Activated gamma-delta T cell treated with Interleukin-2 at 50 U/mL for 16 hours (primary cell): ENCODE measurements around the gene ZBTB20.

Experiments used
- DNase-seq: peaks from one replicate; pipeline ENCODE4 v3.0.0-alpha.2; 2020

Gene ZBTB20

GRCh38 chr3:114392831-114393230 lies 754.3 kb downstream of the ZBTB20 start:
- DNase-seq = no peak

GRCh38 chr3:114389156-114389555 lies 757.9 kb downstream of the ZBTB20 start:
- DNase-seq = peak; percentile 12

GRCh38 chr3:114384558-114384903 lies 762.6 kb downstream of the ZBTB20 start:
- DNase-seq = no peak

- DNase-seq = peak; percentile 52
These were observed 763.1 kb downstream of the ZBTB20 start for GRCh38 chr3:114383875-114384557.

GRCh38 chr3:114380233-114380651 lies 766.8 kb downstream of the ZBTB20 start:
- DNase-seq = no peak

GRCh38 chr3:114379266-114379665 lies 767.8 kb downstream of the ZBTB20 start:
- DNase-seq = no peak

GRCh38 chr3:114378760-114379159 lies 768.3 kb downstream of the ZBTB20 start:
- DNase-seq = no peak

GRCh38 chr3:114377426-114377825 lies 769.7 kb downstream of the ZBTB20 start:
- no peak for DNase-seq

- DNase-seq = no peak
These were observed 770.4 kb downstream of the ZBTB20 start for GRCh38 chr3:114376516-114377185.

- DNase-seq = no peak
These were observed 771.3 kb downstream of the ZBTB20 start for GRCh38 chr3:114375608-114376421.

GRCh38 chr3:114374433-114374990 lies 772.6 kb downstream of the ZBTB20 start:
- DNase-seq = no peak

- no peak for DNase-seq
These were observed 776.4 kb downstream of the ZBTB20 start for GRCh38 chr3:114370537-114371174.

GRCh38 chr3:114365909-114366308 lies 781.2 kb downstream of the ZBTB20 start:
- DNase-seq = no peak

- no peak for DNase-seq
These were observed 782.1 kb downstream of the ZBTB20 start for GRCh38 chr3:114364806-114365654.

GRCh38 chr3:114363554-114364202 lies 783.4 kb downstream of the ZBTB20 start:
- DNase-seq = no peak

- no peak for DNase-seq
These were observed 784.3 kb downstream of the ZBTB20 start for GRCh38 chr3:114362815-114363214.

- no peak for DNase-seq
These were observed 785.7 kb downstream of the ZBTB20 start for GRCh38 chr3:114361391-114361790.

GRCh38 chr3:114356525-114356924 lies 790.6 kb downstream of the ZBTB20 start:
- DNase-seq = no peak

GRCh38 chr3:114356066-114356465 lies 791.0 kb downstream of the ZBTB20 start:
- no peak for DNase-seq

- no peak for DNase-seq
These were observed 791.4 kb downstream of the ZBTB20 start for GRCh38 chr3:114355653-114356052.

- no peak for DNase-seq
These were observed 795.3 kb downstream of the ZBTB20 start for GRCh38 chr3:114351822-114352145.
